ENCODE results near the gene OR4D11. TPM values are rescaled to one million over a fixed set of nuclear protein-coding genes. Genes with fewer than 3 reads are reported as not detected.

Gene OR4D11
- total RNA-seq, 1 experiment from 2014 or later = not detected

DNA sequence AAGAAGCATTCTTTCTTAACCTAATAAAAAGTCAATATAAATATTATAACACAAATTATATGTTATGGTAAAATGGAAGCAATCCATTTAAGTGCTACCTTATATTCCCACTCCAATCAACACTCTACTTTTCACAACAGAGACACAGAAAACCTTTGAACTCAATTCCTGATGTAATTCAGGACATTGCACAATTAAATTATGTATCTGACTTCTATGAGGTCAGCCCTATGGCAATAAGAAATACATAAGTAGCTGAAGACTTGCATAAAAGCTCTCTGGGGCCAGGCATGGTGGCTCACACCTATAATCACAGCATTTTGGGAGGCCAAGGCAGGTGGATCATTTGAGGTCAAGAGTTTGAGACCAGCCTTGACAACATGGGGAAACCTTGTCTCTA is 23.5 kb upstream of the OR4D11 start (continued):
- TF ChIP-seq, protein P1, sequence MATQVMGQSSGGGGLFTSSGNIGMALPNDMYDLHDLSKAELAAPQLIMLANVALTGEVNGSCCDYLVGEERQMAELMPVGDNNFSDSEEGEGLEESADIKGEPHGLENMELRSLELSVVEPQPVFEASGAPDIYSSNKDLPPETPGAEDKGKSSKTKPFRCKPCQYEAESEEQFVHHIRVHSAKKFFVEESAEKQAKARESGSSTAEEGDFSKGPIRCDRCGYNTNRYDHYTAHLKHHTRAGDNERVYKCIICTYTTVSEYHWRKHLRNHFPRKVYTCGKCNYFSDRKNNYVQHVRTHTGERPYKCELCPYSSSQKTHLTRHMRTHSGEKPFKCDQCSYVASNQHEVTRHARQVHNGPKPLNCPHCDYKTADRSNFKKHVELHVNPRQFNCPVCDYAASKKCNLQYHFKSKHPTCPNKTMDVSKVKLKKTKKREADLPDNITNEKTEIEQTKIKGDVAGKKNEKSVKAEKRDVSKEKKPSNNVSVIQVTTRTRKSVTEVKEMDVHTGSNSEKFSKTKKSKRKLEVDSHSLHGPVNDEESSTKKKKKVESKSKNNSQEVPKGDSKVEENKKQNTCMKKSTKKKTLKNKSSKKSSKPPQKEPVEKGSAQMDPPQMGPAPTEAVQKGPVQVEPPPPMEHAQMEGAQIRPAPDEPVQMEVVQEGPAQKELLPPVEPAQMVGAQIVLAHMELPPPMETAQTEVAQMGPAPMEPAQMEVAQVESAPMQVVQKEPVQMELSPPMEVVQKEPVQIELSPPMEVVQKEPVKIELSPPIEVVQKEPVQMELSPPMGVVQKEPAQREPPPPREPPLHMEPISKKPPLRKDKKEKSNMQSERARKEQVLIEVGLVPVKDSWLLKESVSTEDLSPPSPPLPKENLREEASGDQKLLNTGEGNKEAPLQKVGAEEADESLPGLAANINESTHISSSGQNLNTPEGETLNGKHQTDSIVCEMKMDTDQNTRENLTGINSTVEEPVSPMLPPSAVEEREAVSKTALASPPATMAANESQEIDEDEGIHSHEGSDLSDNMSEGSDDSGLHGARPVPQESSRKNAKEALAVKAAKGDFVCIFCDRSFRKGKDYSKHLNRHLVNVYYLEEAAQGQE (IDR thresholded peaks at IDR 0.05; ENCODE audit: low read depth) = no peak

DNA sequence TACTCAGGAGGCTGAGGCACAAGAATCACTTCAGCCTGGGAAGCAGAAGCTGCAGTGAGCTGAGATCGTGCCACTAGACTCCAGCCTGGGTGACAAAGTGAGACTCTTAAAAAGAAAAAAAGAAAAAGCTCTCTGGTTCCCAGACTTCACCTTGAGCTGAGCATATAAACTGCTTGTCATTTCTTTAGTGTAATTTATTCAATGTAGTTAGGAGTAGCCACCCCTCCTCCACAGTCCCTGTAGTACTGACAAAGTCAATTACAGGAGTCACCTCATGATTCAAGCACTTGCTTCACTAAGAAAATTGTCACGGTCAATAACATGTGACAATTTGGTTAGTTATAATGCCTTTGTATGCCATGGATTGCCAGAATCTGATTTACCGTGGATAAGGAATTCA is 23.0 kb upstream of the OR4D11 start:
- Histone ChIP-seq H2AFZ (ENCODE audit: low read depth, low read length, poor library complexity, severe bottlenecking) (no peak overlapping the region), H3K27ac (ENCODE audit: low read depth, low read length) (no peak overlapping the region), H3K79me2 (ENCODE audit: insufficient read depth, low read length) (no peaks in the 10 kb centered on the region), H3K36me3 (ENCODE audit: control insufficient read depth in 1 of 2, insufficient read depth in 2 of 2, low read length in 2 of 2) (no peaks in the 10 kb centered on the region), H3K4me2 (ENCODE audit: low read length) (no peak overlapping the region), H3K4me3 (replicated peaks in 1 of 2; ENCODE audit: low read depth in 1 of 2, low read length in 2 of 2) (no peak overlapping the region), H3K4me1 (ENCODE audit: control insufficient read depth in 1 of 2, insufficient read depth in 2 of 2, low read length in 2 of 2) (no peaks in the 10 kb centered on the region), H3K27me3 (ENCODE audit: insufficient read depth, low read length) (no peaks in the 10 kb centered on the region), H3K9me2 (ENCODE audit: insufficient read depth) (no peaks in the 10 kb centered on the region), H4K20me1 (ENCODE audit: insufficient read depth) (no peaks in the 10 kb centered on the region), H3K9me3 (ENCODE audit: control insufficient read depth in 1 of 2, insufficient read depth in 1 of 2, low read depth in 1 of 2, low read length in 2 of 2) (no peaks in the 10 kb centered on the region), H3K9ac (ENCODE audit: low read length) (no peak overlapping the region)
- intact Hi-C loops (cut with micrococcal nuclease) = loop anchor here (5.0 kb wide), 1 partner anchor 33 kb away; no protein-coding TSS in a partner anchor
- TF ChIP-seq ELF1 (IDR thresholded peaks at IDR 0.05; ENCODE audit: borderline replicate concordance, low read depth) = no peak
- TF ChIP-seq SP1 (IDR thresholded peaks at IDR 0.05; ENCODE audit: low read depth) = no peak
- no peak for TF ChIP-seq CEBPB (IDR thresholded peaks at IDR 0.05; ENCODE audit: low read depth)
- no peak for TF ChIP-seq ZNF274 (IDR thresholded peaks at IDR 0.05; ENCODE audit: low read depth, low read length)
- TF ChIP-seq, protein P2, sequence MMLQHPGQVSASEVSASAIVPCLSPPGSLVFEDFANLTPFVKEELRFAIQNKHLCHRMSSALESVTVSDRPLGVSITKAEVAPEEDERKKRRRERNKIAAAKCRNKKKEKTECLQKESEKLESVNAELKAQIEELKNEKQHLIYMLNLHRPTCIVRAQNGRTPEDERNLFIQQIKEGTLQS (IDR thresholded peaks at IDR 0.05) = no peak
- TF ChIP-seq FOSL1 (IDR thresholded peaks at IDR 0.05; ENCODE audit: low read depth) = no peak
- no peak for TF ChIP-seq POLR2A (IDR thresholded peaks at IDR 0.05; ENCODE audit: borderline replicate concordance, extremely low read depth, insufficient read depth, insufficient read length)
- TF ChIP-seq POLR2AphosphoS5 (IDR thresholded peaks at IDR 0.05; ENCODE audit: low read depth, low read length) = no peak
- TF ChIP-seq JUND (IDR thresholded peaks at IDR 0.05) = no peak
- TF ChIP-seq EZH2 (IDR thresholded peaks at IDR 0.05) = no peak
- TF ChIP-seq, protein P3, sequence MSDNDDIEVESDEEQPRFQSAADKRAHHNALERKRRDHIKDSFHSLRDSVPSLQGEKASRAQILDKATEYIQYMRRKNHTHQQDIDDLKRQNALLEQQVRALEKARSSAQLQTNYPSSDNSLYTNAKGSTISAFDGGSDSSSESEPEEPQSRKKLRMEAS (IDR thresholded peaks at IDR 0.05) = no peak
- no peak for TF ChIP-seq CBX3 (IDR thresholded peaks at IDR 0.05; ENCODE audit: low read depth)
- TF ChIP-seq YY1 (IDR thresholded peaks at IDR 0.05; ENCODE audit: extremely low read depth, insufficient replicate concordance, low read depth, low read length) = no peak
- no peak for TF ChIP-seq ZFX (IDR thresholded peaks at IDR 0.05)
- TF ChIP-seq SRF (IDR thresholded peaks at IDR 0.05; ENCODE audit: low read depth) = no peak
- TF ChIP-seq EGR1 (IDR thresholded peaks at IDR 0.05; ENCODE audit: low read depth) = no peak
- no peak for TF ChIP-seq EZH2phosphoT487 (IDR thresholded peaks at IDR 0.05; ENCODE audit: borderline replicate concordance)
- TF ChIP-seq, protein P1 (IDR thresholded peaks at IDR 0.05; ENCODE audit: low read depth) = no peak
- no peak for TF ChIP-seq TCF7L2 (IDR thresholded peaks at IDR 0.05; ENCODE audit: borderline replicate concordance, extremely low read depth, insufficient read depth, insufficient read length)
- TF ChIP-seq RAD21 (IDR thresholded peaks at IDR 0.05; ENCODE audit: low read depth) = no peak
- ChIA-PET RAD21 (ENCODE audit: low non-redundant PET in 1 of 2, low total read pairs in 2 of 2, uncharacterized antibody in 2 of 2, unreplicated experiment in 2 of 2) (no interaction called here), POLR2A (no interaction called here), CTCF (no interaction called here)
- ATAC-seq (no peak), DNase-seq (ENCODE audit: low read depth, low spot score) (no peak)
- BruUV-seq (replicated peaks) = no TSS peak
